Keratinocyte (primary cell): ENCODE data around the gene HNRNPA1.

Source experiments
- CTCF ChIP-seq, 3 experiments: IDR thresholded peaks in 1 of 3; conservative IDR thresholded peaks in 1 of 3; optimal IDR thresholded peaks in 1 of 3; 2 replicates in 2 of 3; 3 replicates in 1 of 3; pipeline versions ENCODE3 to v1.5.1; 2011; ENCODE audit warnings: low read length in 3 of 3, mild to moderate bottlenecking in 3 of 3, moderate library complexity in 2 of 3, control low read depth in 1 of 3, inconsistent platforms in 1 of 3; ENCODE audit not compliant: insufficient read depth in 2 of 3; ENCODE audit errors: extremely low read depth in 1 of 3
- EZH2 ChIP-seq: IDR thresholded peaks from one replicate; pipeline ENCODE4 v1.6.1; 2012; ENCODE audit warnings: inconsistent platforms, mild to moderate bottlenecking, low read length, moderate library complexity

DNA sequence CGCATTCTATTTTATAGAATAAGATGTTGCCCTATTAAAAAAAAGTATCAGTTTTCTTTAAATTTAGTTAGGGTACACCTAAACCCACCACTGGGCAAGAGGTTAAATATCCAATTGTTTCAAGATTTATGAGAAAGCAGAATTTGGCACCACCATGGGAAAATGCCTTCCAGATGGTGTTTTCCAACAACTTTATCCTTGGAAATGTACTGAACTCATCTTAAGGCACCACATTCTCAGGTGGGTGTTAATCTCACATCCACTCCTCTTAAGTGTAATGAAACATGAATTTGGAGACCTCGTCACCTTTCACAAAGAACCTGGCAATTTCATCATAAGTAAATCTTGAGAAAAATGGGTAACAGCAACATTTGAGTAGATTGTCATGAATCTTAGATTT is 13.7 kb upstream of the HNRNPA1 start:
- no peak for TF ChIP-seq CTCF (optimal IDR thresholded peaks at IDR 0.05 in 1 of 3, IDR thresholded peaks at IDR 0.05 in 1 of 3, conservative IDR thresholded peaks at IDR 0.05 in 1 of 3; ENCODE audit: extremely low read depth in 1 of 3, insufficient read depth in 2 of 3, low read length in 3 of 3)
- TF ChIP-seq EZH2, result no peak
